Body of pancreas (tissue), 4 donors: ENCODE results near the gene OR8D2. TPM values are rescaled to one million over a fixed set of nuclear protein-coding genes. Genes with fewer than 3 reads are reported as not detected.
"Not testable (repeated sequence)": the region's sequence is repeated elsewhere in the genome, so short reads cannot be mapped to it uniquely, and the experiment has no call there.

Experiments used
- ATAC-seq: fragments of 150-250 bp; one replicate; pipeline ENCODE4 v1.9.1; 2016
- DNase-seq, 4 donors: peaks; one replicate each; pipeline ENCODE4 v3.0.0-alpha.2; 2019
- H3K27ac ChIP-seq, 4 donors: fragments of 200-600 bp; sonication (generic); 1 replicate in 3 of 4; 2 replicates in 1 of 4; pipeline versions ENCODE4 v1.5.1 to v1.6.1; 2016 to 2019; ENCODE audit warnings: mild to moderate bottlenecking in 1 of 4, mixed read lengths in 1 of 4, moderate library complexity in 1 of 4
- H3K27me3 ChIP-seq, 2 donors: fragments of 200-600 bp; sonication (generic); one replicate each; pipeline ENCODE4 v1.6.0; 2016; ENCODE audit warnings: mild to moderate bottlenecking in 1 of 2
- H3K36me3 ChIP-seq, 2 donors: fragments of 200-600 bp; sonication (generic); replicated peaks in 1 of 2; 2 replicates each; pipeline ENCODE4 v1.5.1; 2016; ENCODE audit warnings: low read depth in 2 of 2; ENCODE audit not compliant: insufficient read depth in 1 of 2
- H3K4me1 ChIP-seq: fragments of 200-600 bp; sonication (generic); one replicate; pipeline ENCODE4 v1.6.0; 2016
- H3K4me3 ChIP-seq, 2 donors: fragments of 200-600 bp; sonication (generic); 1 replicate in 1 of 2; 2 replicates in 1 of 2; pipeline ENCODE4 v1.5.1; 2016 to 2019
- H3K9me3 ChIP-seq, 3 donors: fragments of 200-600 bp; sonication (generic); 1 replicate in 2 of 3; 2 replicates in 1 of 3; pipeline ENCODE4 v1.5.1; 2016
- POLR2A ChIP-seq, 3 donors: fragments of 450-650 bp; IDR thresholded peaks; one replicate each; pipeline ENCODE4 v1.6.1; 2016; ENCODE audit warnings: antibody characterized with exemption in 3 of 3, mild to moderate bottlenecking in 2 of 3
- WGBS, 2 donors: methylation state at CpG; one replicate each; pipeline ENCODE4 v1.1.5; 2017; 5-methylcytosine and 5-hydroxymethylcytosine counted together
- intact Hi-C: fragments of 100-400 bp; cut with DNase I; formaldehyde crosslinking; loops from one replicate; pipeline ENCODE4 v1.15.1; 2023
- total RNA-seq, 2 donors: library from RNA; depleted of rRNA; stranded (reverse); fragments of >200 nt; gene quantifications; one replicate each; pipeline ENCODE4 v1.1.0, GENCODE V29; 2016
- TF ChIP-seq, protein P1 (sequence below), 7 experiments: fragments of 450-650 bp in 4 of 7; fragments of 200-600 bp in 3 of 7; sonication (generic) in 3 of 7; IDR thresholded peaks; one replicate each; pipeline ENCODE4 v1.5.1; 2016 to 2019; ENCODE audit warnings: antibody characterized with exemption in 7 of 7

The OR8D2 gene
- total RNA-seq, 2 donors from 2014 or later = not detected

DNA sequence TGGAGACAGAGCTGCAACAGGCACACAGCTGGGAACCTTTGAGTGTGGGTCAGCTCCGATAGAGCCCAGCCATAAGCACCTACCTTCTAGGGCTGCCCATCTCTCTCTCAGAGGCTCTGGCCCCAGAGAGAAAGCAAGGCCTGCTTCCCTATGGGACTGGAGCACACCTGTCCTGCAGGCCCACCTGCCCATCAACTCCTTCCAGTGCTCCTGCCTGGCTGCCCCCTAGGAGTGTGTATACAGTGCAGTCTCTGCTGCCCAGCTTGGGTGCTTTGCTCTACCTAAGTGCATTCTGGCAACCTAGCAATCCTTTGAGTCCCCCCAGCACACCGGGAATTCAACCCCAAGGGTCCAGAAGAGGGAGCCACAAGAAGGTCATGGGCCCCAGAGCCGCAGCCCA is 42.8 kb downstream of the OR8D2 start:
- Histone ChIP-seq H3K4me3 (no peak overlapping the region), H3K9me3 (no peaks in the 10 kb centered on the region), H3K27me3 (no peaks in the 10 kb centered on the region), H3K27ac (no peak overlapping the region), H3K36me3 (no peaks in the 10 kb centered on the region), H3K4me1 (no peaks in the 10 kb centered on the region)
- intact Hi-C loops = no loop called here
- no peak for DNase-seq
- WGBS, 2 donors = 88 to 96% methylated on average over 3 of the region's 3 CpGs
- TF ChIP-seq, protein P1, sequence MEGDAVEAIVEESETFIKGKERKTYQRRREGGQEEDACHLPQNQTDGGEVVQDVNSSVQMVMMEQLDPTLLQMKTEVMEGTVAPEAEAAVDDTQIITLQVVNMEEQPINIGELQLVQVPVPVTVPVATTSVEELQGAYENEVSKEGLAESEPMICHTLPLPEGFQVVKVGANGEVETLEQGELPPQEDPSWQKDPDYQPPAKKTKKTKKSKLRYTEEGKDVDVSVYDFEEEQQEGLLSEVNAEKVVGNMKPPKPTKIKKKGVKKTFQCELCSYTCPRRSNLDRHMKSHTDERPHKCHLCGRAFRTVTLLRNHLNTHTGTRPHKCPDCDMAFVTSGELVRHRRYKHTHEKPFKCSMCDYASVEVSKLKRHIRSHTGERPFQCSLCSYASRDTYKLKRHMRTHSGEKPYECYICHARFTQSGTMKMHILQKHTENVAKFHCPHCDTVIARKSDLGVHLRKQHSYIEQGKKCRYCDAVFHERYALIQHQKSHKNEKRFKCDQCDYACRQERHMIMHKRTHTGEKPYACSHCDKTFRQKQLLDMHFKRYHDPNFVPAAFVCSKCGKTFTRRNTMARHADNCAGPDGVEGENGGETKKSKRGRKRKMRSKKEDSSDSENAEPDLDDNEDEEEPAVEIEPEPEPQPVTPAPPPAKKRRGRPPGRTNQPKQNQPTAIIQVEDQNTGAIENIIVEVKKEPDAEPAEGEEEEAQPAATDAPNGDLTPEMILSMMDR (IDR thresholded peaks at IDR 0.05) = no peak
- no peak for TF ChIP-seq POLR2A (IDR thresholded peaks at IDR 0.05)
- no peak for ATAC-seq

DNA sequence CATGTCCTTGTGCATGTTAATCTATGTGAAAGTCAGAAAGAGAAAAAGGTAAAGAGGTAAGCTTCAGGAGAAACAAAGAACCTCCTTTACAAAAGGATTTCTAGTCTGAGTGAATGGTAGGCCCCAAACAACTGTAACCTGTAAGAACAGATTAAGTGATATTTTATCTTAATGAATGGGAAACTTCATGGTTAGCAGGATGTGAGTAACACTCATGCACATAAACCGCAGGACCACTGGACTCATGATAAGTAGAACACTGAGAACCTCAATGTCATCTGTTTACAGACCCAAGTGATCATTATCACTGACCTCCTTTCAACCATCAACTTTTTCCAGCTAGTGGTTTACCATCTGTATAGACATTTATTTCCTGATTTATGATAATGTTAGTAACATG is 43.9 kb downstream of the OR8D2 start:
- intact Hi-C loops = no loop called here

GRCh38 chr11:124274000-124274399 is 46.0 kb downstream of the OR8D2 start:
- Histone ChIP-seq H3K4me3 (no peak overlapping the region), H3K27ac (no peak overlapping the region), H3K4me1 (no peaks in the 10 kb centered on the region), H3K36me3 (no peaks in the 10 kb centered on the region), H3K9me3 (no peaks in the 10 kb centered on the region), H3K27me3 (no peaks in the 10 kb centered on the region)
- TF ChIP-seq POLR2A (IDR thresholded peaks at IDR 0.05) = no peak
- TF ChIP-seq, protein P1 (IDR thresholded peaks at IDR 0.05) = no peak
- intact Hi-C loops = no loop called here
- DNase-seq = no peak
- WGBS, 2 donors = 90 to 97% methylated on average over 2 of the region's 2 CpGs
- ATAC-seq = no peak

More for the DNA sequence above, 43.9 kb downstream of the OR8D2 start:
- WGBS, 2 donors = 54 to 94% methylated on average over 1 of the region's 1 CpG
- Histone ChIP-seq H3K4me1 (no peaks in the 10 kb centered on the region), H3K27me3 (no peaks in the 10 kb centered on the region), H3K9me3 (no peaks in the 10 kb centered on the region), H3K36me3 (no peaks in the 10 kb centered on the region), H3K4me3 (no peak overlapping the region), H3K27ac (no peak overlapping the region)
- DNase-seq (no peak), ATAC-seq (no peak)
- TF ChIP-seq, protein P1 (IDR thresholded peaks at IDR 0.05) = no peak
- no peak for TF ChIP-seq POLR2A (IDR thresholded peaks at IDR 0.05)

- not testable (repeated sequence) for ATAC-seq
Observed at GRCh38 chr11:124270886-124271285, 49.1 kb downstream of the OR8D2 start.

More at GRCh38 chr11:124270886-124271285, 49.1 kb downstream of the OR8D2 start:
- H3K9me3 ChIP-seq, H3K4me3 ChIP-seq, H3K36me3 ChIP-seq, H3K4me1 ChIP-seq, H3K27me3 ChIP-seq, DNase-seq, intact Hi-C loops, H3K27ac ChIP-seq: not testable (repeated sequence)
- 74 to 76% methylated on average over 7 of the region's 7 CpGs for WGBS, 2 donors

Other genes starting within 250 kb of the OR8D2 start
- gene VWA5A, start 204.7 kb downstream of the OR8D2 start, total RNA-seq = 10 to 100 TPM; 18.9 to 37.2 TPM
- gene OR10D3, start 136.9 kb downstream of the OR8D2 start, total RNA-seq = not detected
- not detected for gene OR8G1, start 79.1 kb downstream of the OR8D2 start, total RNA-seq
- gene OR8G5, start 63.8 kb downstream of the OR8D2 start, total RNA-seq = not detected
- gene OR8D1, start 6.2 kb downstream of the OR8D2 start, total RNA-seq = not detected
- not detected for gene OR8B2, start 64.3 kb upstream of the OR8D2 start, total RNA-seq
- not detected for gene OR8B3, start 78.8 kb upstream of the OR8D2 start, total RNA-seq
- gene OR8B4, start 104.7 kb upstream of the OR8D2 start, total RNA-seq = not detected
- gene OR8B8, start 125.5 kb upstream of the OR8D2 start, total RNA-seq = not detected
- not detected for gene OR8B12, start 223.5 kb upstream of the OR8D2 start, total RNA-seq
- not detected for gene OR8A1, start 249.8 kb upstream of the OR8D2 start, total RNA-seq